Measurements from ENCODE around the gene ARHGAP6.

- TF ChIP-seq CTCF (IDR thresholded peaks at IDR 0.05) (no peak), POLR2A (IDR thresholded peaks at IDR 0.05) (no peak)
These were observed 65.1 kb downstream of the ARHGAP6 start for GRCh38 chrX:11600578-11600977.

Measured in heart left ventricle (tissue), 13 donors.